DMS153 treated with DMSO at 0.1 percent for 48 hours (cell line): ENCODE measurements around the gene CPEB1.

ENCODE experiments used
- DNase-seq: peaks from one replicate; lab custom pipeline; 2025; ENCODE audit not compliant: unreplicated experiment; lab: John Stamatoyannopoulos, UW

The CPEB1 gene

DNA sequence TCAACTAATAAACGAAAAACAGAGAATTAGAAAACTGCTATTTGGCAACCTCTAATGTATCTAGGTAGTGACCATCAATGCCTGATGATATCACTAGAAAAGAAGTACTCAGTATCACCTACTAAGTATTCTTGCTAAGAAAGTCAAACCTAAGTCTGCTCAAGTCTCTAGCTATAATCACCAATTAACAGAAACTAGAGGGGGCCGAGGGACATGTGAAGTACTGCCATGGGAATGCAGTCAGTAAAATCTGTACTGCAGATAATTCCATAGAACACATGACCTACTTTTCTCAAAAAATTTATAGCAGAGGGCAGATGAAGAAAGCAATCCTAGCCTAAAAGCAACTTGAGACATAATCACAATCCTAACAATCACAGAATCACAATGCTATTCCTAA, 51.4 kb downstream of the CPEB1 start:
- DNase-seq: no peak

DNA sequence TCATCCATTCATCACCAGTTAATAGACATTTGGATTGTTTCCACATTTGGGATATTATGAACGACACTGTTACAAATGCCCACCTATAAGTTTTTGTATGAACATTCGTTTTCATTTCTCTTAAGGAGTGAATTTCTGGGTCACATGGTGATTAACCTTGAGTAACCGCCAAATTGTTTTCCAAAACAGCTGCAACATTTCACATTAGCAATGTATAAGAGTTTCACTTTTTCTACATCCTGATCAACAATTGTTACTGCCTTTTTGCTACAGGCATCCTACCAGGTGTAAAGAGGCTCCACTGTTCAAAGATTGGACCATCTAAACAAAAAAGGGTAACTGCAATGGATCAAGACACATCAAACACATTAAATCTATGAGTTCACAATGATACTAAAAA, 52.0 kb downstream of the CPEB1 start:
- DNase-seq: no peak

DNA sequence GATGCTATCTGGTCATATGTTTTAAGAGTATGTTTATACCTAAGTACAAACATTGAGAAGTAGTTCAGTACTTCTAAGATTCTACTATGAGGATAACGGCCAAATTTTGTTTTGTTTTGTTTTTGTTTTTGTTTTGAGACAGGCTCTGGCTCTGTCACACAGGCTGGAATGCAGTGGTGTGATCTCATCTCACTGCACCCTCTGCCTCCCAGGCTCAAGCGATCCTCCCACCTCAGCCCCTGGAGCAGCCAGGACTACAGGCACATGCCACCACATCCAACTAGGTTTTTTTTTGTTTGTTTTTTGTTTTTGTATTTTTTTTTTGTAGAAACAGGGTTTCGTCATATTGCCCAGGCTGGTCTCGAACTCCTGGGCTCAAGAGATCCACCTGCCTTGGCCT, 59.4 kb downstream of the CPEB1 start:
- no peak for DNase-seq

DNA sequence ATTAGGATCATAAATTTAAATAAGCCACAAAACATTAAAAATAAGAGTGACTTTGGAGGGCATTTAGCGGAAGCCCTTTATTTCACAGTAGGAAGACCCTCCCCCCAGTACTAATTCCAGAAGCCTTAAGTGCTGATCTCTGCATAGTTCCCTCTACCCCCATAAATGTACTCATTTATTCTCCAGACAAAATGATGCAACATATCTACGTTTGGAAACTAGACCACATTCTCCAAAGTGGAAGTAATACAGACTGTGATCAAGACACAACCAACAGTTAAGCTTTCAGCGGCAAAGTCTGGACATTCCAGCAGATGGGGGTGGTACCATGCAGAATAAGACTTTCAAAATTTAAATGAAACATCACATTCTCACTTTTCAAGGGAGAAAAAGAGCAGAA, 62.1 kb downstream of the CPEB1 start:
- no peak for DNase-seq

- no peak for DNase-seq
These were observed 66.5 kb downstream of the CPEB1 start for GRCh38 chr15:82580713-82581112.

- no peak for DNase-seq
These were observed 71.8 kb downstream of the CPEB1 start for GRCh38 chr15:82575335-82575734.

GRCh38 chr15:82572986-82573385, 74.2 kb downstream of the CPEB1 start:
- DNase-seq: no peak

DNA sequence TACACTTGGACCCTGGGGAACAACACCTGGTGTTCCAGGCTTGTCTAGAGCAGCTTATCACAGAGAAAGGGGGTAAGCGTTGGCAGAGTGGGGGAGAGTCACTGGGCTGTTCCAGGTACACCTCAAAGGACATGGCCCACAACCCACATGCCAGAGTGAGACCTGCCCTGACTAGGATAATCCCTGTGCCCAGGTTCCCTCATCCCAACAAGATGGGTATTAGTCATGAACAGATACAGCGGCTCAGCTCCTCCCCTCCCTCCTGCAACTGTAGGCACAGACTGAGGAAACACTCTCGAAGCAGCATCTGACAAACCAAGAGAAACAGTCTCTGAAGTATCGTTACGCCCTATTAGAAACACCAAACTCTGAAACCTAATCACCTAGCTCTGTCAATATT, 74.9 kb downstream of the CPEB1 start:
- no peak for DNase-seq

- no peak for DNase-seq
These were observed 75.4 kb downstream of the CPEB1 start for GRCh38 chr15:82571722-82572222.

GRCh38 chr15:82570721-82571508, 76.2 kb downstream of the CPEB1 start:
- DNase-seq: no peak

GRCh38 chr15:82569834-82570233, 77.3 kb downstream of the CPEB1 start:
- DNase-seq: no peak

DNA sequence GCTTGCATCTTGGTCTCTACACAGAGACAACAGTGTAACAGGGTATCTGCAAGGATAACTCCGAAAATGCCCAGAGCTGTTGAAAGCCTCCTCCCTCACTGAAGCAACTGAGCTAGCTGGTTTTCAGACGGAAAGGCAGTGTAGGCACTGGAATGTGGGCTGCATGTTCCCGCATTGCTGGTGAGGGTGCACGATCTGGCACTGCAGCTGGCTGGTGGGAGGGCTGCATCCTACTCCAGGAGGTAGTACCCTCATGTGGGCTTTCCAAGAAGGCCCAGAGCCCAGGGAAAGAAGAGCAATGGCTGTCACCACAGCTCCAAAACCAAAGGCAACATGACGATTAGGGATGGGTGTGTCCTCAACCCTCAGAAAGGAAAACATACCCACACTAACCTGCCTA, 78.2 kb downstream of the CPEB1 start:
- DNase-seq: no peak

DNA sequence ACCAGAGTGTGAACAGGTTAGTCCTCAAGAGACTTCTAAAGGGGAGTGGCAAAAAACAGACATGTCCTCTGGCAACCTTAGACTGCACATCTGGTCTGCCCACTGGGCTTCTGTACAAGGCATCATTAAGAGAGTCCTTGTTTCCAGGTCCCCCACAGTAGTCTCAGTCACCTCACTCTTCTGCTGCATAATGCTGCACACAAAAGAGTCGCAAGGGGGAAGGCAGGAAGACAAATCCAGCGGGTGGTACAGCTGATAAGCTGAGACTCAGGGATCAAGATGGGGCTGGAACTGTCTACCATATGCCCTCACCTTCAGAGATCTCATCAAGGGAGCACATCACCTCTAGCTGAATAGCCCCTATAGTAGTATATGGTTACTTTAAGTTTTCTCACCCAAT, 79.5 kb downstream of the CPEB1 start:
- DNase-seq: no peak

DNA sequence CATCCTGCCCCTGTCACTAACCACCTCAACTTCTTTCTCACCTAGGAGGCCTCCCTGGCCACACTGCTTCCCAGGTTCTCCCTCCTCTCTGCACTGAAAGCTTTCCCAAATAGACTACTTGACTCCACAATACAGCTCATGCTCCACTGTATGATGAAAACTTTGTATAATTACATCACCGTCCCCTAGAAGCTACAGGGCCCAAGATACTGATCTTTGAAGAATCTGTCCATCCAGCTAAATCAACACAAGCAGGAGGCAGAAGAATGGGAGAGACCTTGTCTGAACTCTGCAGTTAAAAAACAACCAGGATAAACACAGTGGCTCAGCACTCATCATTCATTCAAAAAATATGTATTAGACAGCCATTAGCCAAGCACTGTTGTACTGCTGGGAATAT, 80.5 kb downstream of the CPEB1 start:
- DNase-seq: no peak

DNA sequence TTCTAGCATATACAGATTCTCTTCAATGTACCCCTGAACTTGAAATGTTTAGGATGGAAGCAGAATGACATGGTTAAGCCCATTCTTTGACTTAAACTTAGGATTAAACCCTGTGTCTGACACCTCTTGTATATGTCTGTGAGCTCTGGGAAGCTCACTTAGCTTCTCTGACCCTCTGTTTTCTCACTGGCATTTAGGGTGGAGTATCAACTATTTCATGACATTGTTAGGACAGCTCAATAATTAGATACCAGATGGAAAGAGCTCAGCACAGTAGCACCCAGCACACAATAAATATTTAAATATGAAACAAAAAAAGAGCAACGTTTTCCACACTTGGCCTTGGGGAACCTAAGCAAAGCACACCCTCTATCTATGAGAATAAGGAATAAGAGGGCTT, 88.7 kb downstream of the CPEB1 start:
- no peak for DNase-seq

- no peak for DNase-seq
These were observed 90.7 kb downstream of the CPEB1 start for GRCh38 chr15:82556315-82557035.

GRCh38 chr15:82554849-82555248, 92.3 kb downstream of the CPEB1 start:
- DNase-seq: no peak

- no peak for DNase-seq
These were observed 92.8 kb downstream of the CPEB1 start for GRCh38 chr15:82554351-82554750.

GRCh38 chr15:82553846-82554245, 93.3 kb downstream of the CPEB1 start:
- no peak for DNase-seq

DNA sequence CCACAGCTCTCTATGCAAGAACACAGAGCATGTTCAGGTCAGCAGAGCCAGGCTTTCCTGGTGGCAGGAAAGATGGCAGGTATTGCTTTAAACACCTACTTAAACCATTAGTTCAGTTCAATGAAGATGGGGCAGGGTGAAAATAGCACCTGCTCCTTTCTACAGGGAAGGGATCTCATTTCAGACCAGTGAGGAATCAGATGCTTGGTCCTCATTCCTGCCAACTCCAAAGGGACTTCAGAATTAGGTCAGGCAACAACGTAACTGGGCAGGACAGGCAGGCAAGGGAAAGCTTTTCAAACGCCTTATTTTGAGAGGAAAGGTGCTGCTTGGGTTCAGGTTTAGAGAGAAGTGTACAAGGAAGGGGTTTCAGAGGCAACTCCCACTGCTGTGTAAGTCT, 94.3 kb downstream of the CPEB1 start:
- no peak for DNase-seq

GRCh38 chr15:82551646-82552247, 95.4 kb downstream of the CPEB1 start:
- no peak for DNase-seq

GRCh38 chr15:82549199-82549665, 97.9 kb downstream of the CPEB1 start:
- no peak for DNase-seq
